Measurements from ENCODE around the gene SYNC. TPM values are rescaled to one million over a fixed set of nuclear protein-coding genes. Genes with fewer than 3 reads are reported as not detected.
A peak's percentile ranks its signal among the peaks of the same experiment; 100 is the strongest.

Gene SYNC
- not detected in 2 replicates for total RNA-seq (2014; rRNA removed; shearing (Covaris generic); ENCODE audit: low replicate concordance)

- Histone ChIP-seq H2AFZ (ENCODE audit: low read length) (no peak within 1 kb of the TSS), H3K36me3 (ENCODE audit: insufficient read depth, low read length) (no peaks in the 10 kb centered on the region), H3K27ac (ENCODE audit: low read length) (no peak within 1 kb of the TSS), H3K4me2 (ENCODE audit: low read depth, low read length, poor library complexity, severe bottlenecking) (peak within 1 kb of the TSS; percentile 38), H3K4me1 (ENCODE audit: low read length) (peaks cover 4% of the 10 kb centered on the region), H4K20me1 (ENCODE audit: insufficient read depth, low read depth, low read length) (no peaks in the 10 kb centered on the region), H3K27me3 (ENCODE audit: low read length) (no peaks in the 10 kb centered on the region), H3K9ac (ENCODE audit: low read length) (no peak within 1 kb of the TSS), H3K4me3 (ENCODE audit: low read length) (peak within 1 kb of the TSS; percentile 30; the same call in 1 of the 2 replicates), H3K9me2 (replicated peaks; ENCODE audit: insufficient read depth, low read length) (no peaks in the 10 kb centered on the region), H3K9me3 (ENCODE audit: low read length) (no peaks in the 10 kb centered on the region), H3K79me2 (ENCODE audit: low read length) (no peaks in the 10 kb centered on the region)
- no peak for DNase-seq
Measured at GRCh38 chr1:32702599-32703478, at the start of gene SYNC. TSS of gene SYNC (minus strand) at chr1:32702770. CDS start at chr1:32702660, 110 bp downstream.

- Histone ChIP-seq H4K20me1 (ENCODE audit: insufficient read depth, low read depth, low read length) (no peaks in the 10 kb centered on the region), H3K36me3 (ENCODE audit: insufficient read depth, low read length) (no peaks in the 10 kb centered on the region), H3K9me2 (replicated peaks; ENCODE audit: insufficient read depth, low read length) (no peaks in the 10 kb centered on the region), H3K79me2 (ENCODE audit: low read length) (no peaks in the 10 kb centered on the region), H3K4me3 (ENCODE audit: low read length) (no peak overlapping the region), H3K27ac (ENCODE audit: low read length) (no peak overlapping the region), H3K9me3 (ENCODE audit: low read length) (no peaks in the 10 kb centered on the region), H3K4me1 (ENCODE audit: low read length) (peaks cover 10% of the 10 kb centered on the region), H3K4me2 (ENCODE audit: low read depth, low read length, poor library complexity, severe bottlenecking) (no peak overlapping the region), H2AFZ (ENCODE audit: low read length) (no peak overlapping the region), H3K27me3 (ENCODE audit: low read length) (no peaks in the 10 kb centered on the region), H3K9ac (ENCODE audit: low read length) (no peak overlapping the region)
- peak; percentile 50 for DNase-seq
Measured at GRCh38 chr1:32749771-32750170, 47.2 kb upstream of the SYNC start.

GRCh38 chr1:32749332-32749731, 46.8 kb upstream of the SYNC start:
- Histone ChIP-seq H3K9me2 (replicated peaks; ENCODE audit: insufficient read depth, low read length) (no peaks in the 10 kb centered on the region), H3K4me2 (ENCODE audit: low read depth, low read length, poor library complexity, severe bottlenecking) (no peak overlapping the region), H3K36me3 (ENCODE audit: insufficient read depth, low read length) (no peaks in the 10 kb centered on the region), H3K4me1 (ENCODE audit: low read length) (peaks cover 8% of the 10 kb centered on the region), H3K9me3 (ENCODE audit: low read length) (no peaks in the 10 kb centered on the region), H3K9ac (ENCODE audit: low read length) (no peak overlapping the region), H2AFZ (ENCODE audit: low read length) (no peak overlapping the region), H3K4me3 (ENCODE audit: low read length) (no peak overlapping the region), H3K27me3 (ENCODE audit: low read length) (no peaks in the 10 kb centered on the region), H4K20me1 (ENCODE audit: insufficient read depth, low read depth, low read length) (no peaks in the 10 kb centered on the region), H3K27ac (ENCODE audit: low read length) (no peak overlapping the region), H3K79me2 (ENCODE audit: low read length) (no peaks in the 10 kb centered on the region)
- no peak for DNase-seq

GRCh38 chr1:32748926-32749325, 46.4 kb upstream of the SYNC start:
- Histone ChIP-seq H3K9me2 (replicated peaks; ENCODE audit: insufficient read depth, low read length) (no peaks in the 10 kb centered on the region), H3K9me3 (ENCODE audit: low read length) (no peaks in the 10 kb centered on the region), H3K27me3 (ENCODE audit: low read length) (no peaks in the 10 kb centered on the region), H3K36me3 (ENCODE audit: insufficient read depth, low read length) (no peaks in the 10 kb centered on the region), H3K79me2 (ENCODE audit: low read length) (no peaks in the 10 kb centered on the region), H3K9ac (ENCODE audit: low read length) (no peak overlapping the region), H3K4me3 (ENCODE audit: low read length) (no peak overlapping the region), H3K27ac (ENCODE audit: low read length) (no peak overlapping the region), H3K4me1 (ENCODE audit: low read length) (peaks cover 4% of the 10 kb centered on the region), H3K4me2 (ENCODE audit: low read depth, low read length, poor library complexity, severe bottlenecking) (no peak overlapping the region), H4K20me1 (ENCODE audit: insufficient read depth, low read depth, low read length) (no peaks in the 10 kb centered on the region), H2AFZ (ENCODE audit: low read length) (no peak overlapping the region)
- DNase-seq, result no peak

GRCh38 chr1:32748348-32748747, 45.8 kb upstream of the SYNC start:
- H3K36me3 ChIP-seq (ENCODE audit: insufficient read depth, low read length), result no peaks in the 10 kb centered on the region
- H4K20me1 ChIP-seq (ENCODE audit: insufficient read depth, low read depth, low read length), result no peaks in the 10 kb centered on the region
- H3K9me3 ChIP-seq (ENCODE audit: low read length), result no peaks in the 10 kb centered on the region
- no peaks in the 10 kb centered on the region for H3K9me2 ChIP-seq (replicated peaks; ENCODE audit: insufficient read depth, low read length)
- H3K4me1 ChIP-seq (ENCODE audit: low read length), result peaks cover under 1% of the 10 kb centered on the region
- H3K27ac ChIP-seq (ENCODE audit: low read length), result no peak overlapping the region
- no peak overlapping the region for H3K4me3 ChIP-seq (ENCODE audit: low read length)
- H3K4me2 ChIP-seq (ENCODE audit: low read depth, low read length, poor library complexity, severe bottlenecking), result no peak overlapping the region
- no peak overlapping the region for H2AFZ ChIP-seq (ENCODE audit: low read length)
- no peaks in the 10 kb centered on the region for H3K79me2 ChIP-seq (ENCODE audit: low read length)
- DNase-seq, result no peak
- H3K9ac ChIP-seq (ENCODE audit: low read length), result no peak overlapping the region
- no peaks in the 10 kb centered on the region for H3K27me3 ChIP-seq (ENCODE audit: low read length)

GRCh38 chr1:32746130-32746529, 43.6 kb upstream of the SYNC start:
- Histone ChIP-seq H3K9ac (ENCODE audit: low read length) (no peak overlapping the region), H3K4me2 (ENCODE audit: low read depth, low read length, poor library complexity, severe bottlenecking) (no peak overlapping the region), H3K9me3 (ENCODE audit: low read length) (no peaks in the 10 kb centered on the region), H3K9me2 (replicated peaks; ENCODE audit: insufficient read depth, low read length) (no peaks in the 10 kb centered on the region), H3K27ac (ENCODE audit: low read length) (no peak overlapping the region), H3K36me3 (ENCODE audit: insufficient read depth, low read length) (no peaks in the 10 kb centered on the region), H3K27me3 (ENCODE audit: low read length) (no peaks in the 10 kb centered on the region), H3K79me2 (ENCODE audit: low read length) (no peaks in the 10 kb centered on the region), H4K20me1 (ENCODE audit: insufficient read depth, low read depth, low read length) (0 out of 2 replicates have a peak, but pooled peaks cover 3% of the 10 kb centered on the region), H2AFZ (ENCODE audit: low read length) (no peak overlapping the region), H3K4me3 (ENCODE audit: low read length) (no peak overlapping the region), H3K4me1 (ENCODE audit: low read length) (no peaks in the 10 kb centered on the region)
- no peak for DNase-seq

GRCh38 chr1:32744071-32744425, 41.5 kb upstream of the SYNC start:
- Histone ChIP-seq H4K20me1 (ENCODE audit: insufficient read depth, low read depth, low read length) (0 out of 2 replicates have a peak, but pooled peaks cover 3% of the 10 kb centered on the region), H3K79me2 (ENCODE audit: low read length) (no peaks in the 10 kb centered on the region), H3K9me3 (ENCODE audit: low read length) (no peaks in the 10 kb centered on the region), H3K9me2 (replicated peaks; ENCODE audit: insufficient read depth, low read length) (no peaks in the 10 kb centered on the region), H3K27me3 (ENCODE audit: low read length) (no peaks in the 10 kb centered on the region), H3K36me3 (ENCODE audit: insufficient read depth, low read length) (no peaks in the 10 kb centered on the region), H3K27ac (ENCODE audit: low read length) (no peak overlapping the region), H3K4me2 (ENCODE audit: low read depth, low read length, poor library complexity, severe bottlenecking) (no peak overlapping the region), H3K4me3 (ENCODE audit: low read length) (no peak overlapping the region), H3K4me1 (ENCODE audit: low read length) (no peaks in the 10 kb centered on the region), H3K9ac (ENCODE audit: low read length) (no peak overlapping the region), H2AFZ (ENCODE audit: low read length) (no peak overlapping the region)
- no peak for DNase-seq

GRCh38 chr1:32743380-32744070, 41.0 kb upstream of the SYNC start:
- Histone ChIP-seq H3K27me3 (ENCODE audit: low read length) (no peaks in the 10 kb centered on the region), H4K20me1 (ENCODE audit: insufficient read depth, low read depth, low read length) (0 out of 2 replicates have a peak, but pooled peaks cover 3% of the 10 kb centered on the region), H3K27ac (ENCODE audit: low read length) (no peak overlapping the region), H3K36me3 (ENCODE audit: insufficient read depth, low read length) (no peaks in the 10 kb centered on the region), H2AFZ (ENCODE audit: low read length) (no peak overlapping the region), H3K4me3 (ENCODE audit: low read length) (no peak overlapping the region), H3K4me2 (ENCODE audit: low read depth, low read length, poor library complexity, severe bottlenecking) (no peak overlapping the region), H3K9ac (ENCODE audit: low read length) (no peak overlapping the region), H3K9me2 (replicated peaks; ENCODE audit: insufficient read depth, low read length) (no peaks in the 10 kb centered on the region), H3K9me3 (ENCODE audit: low read length) (no peaks in the 10 kb centered on the region), H3K4me1 (ENCODE audit: low read length) (no peaks in the 10 kb centered on the region), H3K79me2 (ENCODE audit: low read length) (no peaks in the 10 kb centered on the region)
- DNase-seq, result no peak
